K562 (cell line): ENCODE measurements around the gene ZNF577. TPM values are rescaled to one million over a fixed set of nuclear protein-coding genes. Genes with fewer than 3 reads are reported as not detected.

ENCODE experiments used
- ATAC-seq: fragments of 200-7000 bp; cut with Tn5 transposase; 3 replicates; pipeline ENCODE4 v1.9.1; 2020; ENCODE audit warnings: moderate library complexity
- BruUV-seq: library from RNA; stranded (reverse); fragments of 400-500 nt; replicated peaks from 2 replicates; lab custom pipeline; 2021; lab: Mats Ljungman, UMichigan
- CTCF ChIA-PET: fragments of 300-600 bp; formaldehyde crosslinking; extraction: SDS; loops from one replicate; lab custom pipeline; 2021; ENCODE audit warnings: low intra/inter-chr PET ratio; lab: Yijun Ruan, JAX
- POLR2A ChIA-PET: fragments of 300-600, 350-650 bp; sonication (Branson Sonifier 250); formaldehyde crosslinking; extraction: SDS; loops from one replicate; lab custom pipeline; 2021; ENCODE audit warnings: antibody characterized with exemption, inconsistent platforms; lab: Yijun Ruan, JAX
- DNase-seq, 4 experiments: peaks; one replicate each; pipeline versions ENCODE4 v3.0.0 to v3.0.0-alpha.2; 2011 to 2018; ENCODE audit warnings: low spot score in 3 of 4, mixed read lengths in 3 of 4; ENCODE audit errors: extremely low read depth in 1 of 4
- FAIRE-seq: peaks from 2 replicates; lab custom pipeline; 2011; peaks lifted over from hg19 to GRCh38; lab: Jason Lieb, UNC
- H2AFZ ChIP-seq: 2 replicates; pipeline ENCODE4 v1.6.0; 2011; ENCODE audit warnings: low read depth, low read length, control low read depth, inconsistent platforms
- H3K27ac ChIP-seq: fragments of 200-600 bp; 3 replicates; pipeline ENCODE4 v1.8.0; 2011; ENCODE audit warnings: low read depth, mild to moderate bottlenecking, control low read depth, inconsistent platforms, low read length, moderate library complexity, mixed read lengths; ENCODE audit errors: extremely low read depth
- H3K27me3 ChIP-seq, 2 experiments: fragments of 300-600 bp in 1 of 2; 2 replicates in 1 of 2; 3 replicates in 1 of 2; pipeline versions ENCODE4 v1.6.0 to v1.8.0; 2011; ENCODE audit warnings: inconsistent platforms in 2 of 2, low read length in 2 of 2, mild to moderate bottlenecking in 1 of 2, mixed read lengths in 1 of 2, moderate library complexity in 1 of 2; ENCODE audit not compliant: control insufficient read depth in 2 of 2, insufficient read depth in 2 of 2
- H3K36me3 ChIP-seq: fragments of 300-600 bp; 3 replicates; pipeline ENCODE4 v1.8.0; 2011; ENCODE audit warnings: mild to moderate bottlenecking, low read length, inconsistent platforms; ENCODE audit not compliant: control insufficient read depth, insufficient read depth
- H3K4me1 ChIP-seq, 2 experiments: fragments of 200-600 bp in 1 of 2; replicated peaks in 1 of 2; 2 replicates in 1 of 2; 3 replicates in 1 of 2; pipeline versions ENCODE4 v1.5.1 to v1.8.0; 2011; ENCODE audit warnings: inconsistent platforms in 2 of 2, low read length in 2 of 2, mild to moderate bottlenecking in 1 of 2, mixed read lengths in 1 of 2, moderate library complexity in 1 of 2; ENCODE audit not compliant: control insufficient read depth in 2 of 2, insufficient read depth in 2 of 2
- H3K4me2 ChIP-seq: 2 replicates; pipeline ENCODE4 v1.6.1; 2011; ENCODE audit warnings: low read length, control low read depth, inconsistent platforms, mixed read lengths; ENCODE audit not compliant: insufficient read depth
- H3K4me3 ChIP-seq: fragments of 200-600 bp; sonication (generic), shearing (Covaris generic); 2 replicates; pipeline ENCODE4 v1.5.1; 2016; ENCODE audit warnings: control low read depth, inconsistent platforms
- H3K79me2 ChIP-seq: fragments of 200-600 bp; 3 replicates; pipeline ENCODE4 v1.8.0; 2011; ENCODE audit warnings: low read length, inconsistent platforms; ENCODE audit not compliant: control insufficient read depth, insufficient read depth
- H3K9ac ChIP-seq, 2 experiments: 2 replicates each; pipeline versions ENCODE4 v1.6.0 to v1.6.1; 2011; ENCODE audit warnings: low read depth in 2 of 2, low read length in 2 of 2, control low read depth in 1 of 2, inconsistent platforms in 1 of 2, mild to moderate bottlenecking in 1 of 2, mixed read lengths in 1 of 2; ENCODE audit not compliant: insufficient read depth in 1 of 2
- H3K9me1 ChIP-seq: one replicate; pipeline ENCODE4 v1.6.0; 2011; ENCODE audit warnings: inconsistent platforms, mild to moderate bottlenecking, low read length, moderate library complexity; ENCODE audit not compliant: control insufficient read depth, insufficient read depth
- H3K9me3 ChIP-seq: replicated peaks from 2 replicates; pipeline ENCODE4 v1.5.1; 2011; ENCODE audit warnings: low read depth, low read length, inconsistent platforms; ENCODE audit not compliant: control insufficient read depth, insufficient read depth
- H4K20me1 ChIP-seq: replicated peaks from 2 replicates; pipeline ENCODE4 v1.6.1; 2011; ENCODE audit warnings: low read length, inconsistent platforms, mixed read lengths; ENCODE audit not compliant: control insufficient read depth, insufficient read depth
- ATF3 ChIP-seq, 2 experiments: fragments of 450-650 bp in 1 of 2; sonication (generic) in 1 of 2; formaldehyde crosslinking in 1 of 2; IDR thresholded peaks in 1 of 2; conservative IDR thresholded peaks in 1 of 2; 2 replicates each; pipeline versions ENCODE4 v1.6.1 to v1.8.1; 2016 to 2023; ENCODE audit warnings: mild to moderate bottlenecking in 2 of 2, moderate library complexity in 2 of 2, inconsistent platforms in 1 of 2, missing genetic modification reagents in 1 of 2
- BCOR ChIP-seq: fragments of 450-650 bp; IDR thresholded peaks from 2 replicates; pipeline ENCODE4 v1.6.1; 2016
- CBFB ChIP-seq: sonication (generic); formaldehyde crosslinking; IDR thresholded peaks from 2 replicates; pipeline ENCODE4 v1.4.0; 2020; ENCODE audit warnings: mild to moderate bottlenecking, missing genetic modification reagents
- SRSF7 ChIP-seq: fragments of 200-400 bp; formaldehyde crosslinking; optimal IDR thresholded peaks from 2 replicates; pipeline ENCODE3; 2017; ENCODE audit warnings: mild to moderate bottlenecking, low read depth, low read length
- TRIM24 ChIP-seq, 2 experiments: fragments of 450-650 bp; IDR thresholded peaks; 2 replicates each; pipeline ENCODE4 v1.6.1; 2016
- ZBED1 ChIP-seq: IDR thresholded peaks from 2 replicates; pipeline ENCODE4 v1.6.1; 2014
- ZNF41 ChIP-seq: fragments of 250-450 bp; sonication (Bioruptor Pico); conservative IDR thresholded peaks from 2 replicates; pipeline ENCODE4 v1.4.0; 2020; ENCODE audit warnings: mild to moderate bottlenecking
- ZNF561 ChIP-seq: fragments of 450-650 bp; formaldehyde crosslinking; conservative IDR thresholded peaks from 2 replicates; pipeline ENCODE4 v1.4.0; 2020; ENCODE audit warnings: mild to moderate bottlenecking, moderate library complexity
- WGBS: fragments of 100-300 bp; shearing (Covaris generic); methylation state at CpG from one replicate; pipeline ENCODE4 v1.1.6; 2016; ENCODE audit warnings: low coverage, mixed read lengths; ENCODE audit not compliant: insufficient coverage; ENCODE audit errors: missing lambda C conversion rate; 5-methylcytosine and 5-hydroxymethylcytosine counted together
- in situ Hi-C: fragments of 300-500 bp; cut with MboI; formaldehyde crosslinking; loops from 4 replicates; pipeline ENCODE4 v1.15.0; 2018; ENCODE audit warnings: inconsistent platforms, mixed read lengths
- intact Hi-C: fragments of 100-400 bp; cut with micrococcal nuclease; formaldehyde crosslinking; loops from 2 replicates; pipeline ENCODE4 v1.14.2; 2022
- polyA plus RNA-seq, 8 experiments: library from polyadenylated mRNA; depleted of rRNA in 4 of 8; stranded (reverse) in 5 of 8; unstranded in 3 of 8; fragments of >200 nt; fragmentation: Nextera tagmentation in 2 of 8; fragmentation: Illumina TruSeq in 1 of 8; extraction: Ambion mirVana in 2 of 8; extraction: Trizol in 1 of 8; gene quantifications; 2 replicates each; pipeline versions ENCODE4 v1.2.1 to v1.2.3, GENCODE V29; 2011 to 2014; ENCODE audit warnings: inconsistent platforms in 1 of 8, missing spikeins in 1 of 8
- total RNA-seq, 7 experiments: library from RNA; depleted of rRNA in 6 of 7; stranded (reverse); fragments of >200 nt in 6 of 7; fragmentation: Illumina TruSeq in 2 of 7; extraction: Trizol in 2 of 7; gene quantifications; 2 replicates each; pipeline versions ENCODE4 v1.2.1 to v1.2.3, GENCODE V29; 2011 to 2021; ENCODE audit warnings: low replicate concordance in 1 of 7
- TF ChIP-seq, protein P1 (sequence below): fragments of 450-650 bp; formaldehyde crosslinking; IDR thresholded peaks from 2 replicates; pipeline ENCODE4 v1.4.0; 2022; ENCODE audit warnings: missing genetic modification characterization
- TF ChIP-seq, protein P2 (sequence below): IDR thresholded peaks from 3 replicates; pipeline ENCODE4 v1.6.1; 2011; ENCODE audit warnings: borderline replicate concordance, mild to moderate bottlenecking, moderate library complexity; ENCODE audit not compliant: insufficient read length; ENCODE audit errors: extremely low read depth

ZNF577 gene
- total and polyA plus RNA-seq, 9 of the 15 experiments (the other 6 are each of a cell fraction or from before 2014, with no cell fraction given), result 1.3 to 12.7 (median 7.0) TPM

GRCh38 chr19:51822946-51823345, 64.8 kb downstream of the ZNF577 start:
- in situ Hi-C loops, result no loop called here
- CTCF ChIA-PET, result no interaction called here
- no peak overlapping the region for H3K4me3 ChIP-seq
- intact Hi-C loops, result no loop called here
- no TSS peak for BruUV-seq
- no peaks in the 10 kb centered on the region for H3K4me1 ChIP-seq
- no peak overlapping the region for H3K4me2 ChIP-seq
- TF ChIP-seq ZNF561, result no peak
- TF ChIP-seq ZNF41, result no peak
- TF ChIP-seq BCOR, result no peak
- no peak for TF ChIP-seq CBFB (CRISPR knock-in tag)
- H3K79me2 ChIP-seq, result no peaks in the 10 kb centered on the region
- no peak overlapping the region for H3K27ac ChIP-seq
- no peak for ATAC-seq
- H4K20me1 ChIP-seq, result no peaks in the 10 kb centered on the region
- no peak overlapping the region for H3K9ac ChIP-seq
- H3K36me3 ChIP-seq, result no peaks in the 10 kb centered on the region
- no peaks in the 10 kb centered on the region for H3K9me1 ChIP-seq
- H3K27me3 ChIP-seq, result no peaks in the 10 kb centered on the region
- DNase-seq, result no peak
- WGBS, result 17% methylated on average over 3 of the region's 3 CpGs
- H3K9me3 ChIP-seq, result peaks cover 4% of the 10 kb centered on the region
- H2AFZ ChIP-seq, result no peak overlapping the region
- no peak for FAIRE-seq
- POLR2A ChIA-PET, result interaction anchor here (0.6 to 0.8 kb wide), 2 partner anchors 99 to 558 kb away, joined by 3 read pairs; no protein-coding TSS in a partner anchor

- no peak for FAIRE-seq
- Histone ChIP-seq H3K4me3 (no peak overlapping the region), H3K27ac (no peak overlapping the region), H2AFZ (no peak overlapping the region), H3K79me2 (no peaks in the 10 kb centered on the region), H3K27me3 (no peaks in the 10 kb centered on the region), H3K4me2 (no peak overlapping the region), H3K4me1 (no peaks in the 10 kb centered on the region), H3K9me3 (peaks cover 4% of the 10 kb centered on the region), H3K9me1 (no peaks in the 10 kb centered on the region), H3K9ac (no peak overlapping the region), H3K36me3 (no peaks in the 10 kb centered on the region), H4K20me1 (no peaks in the 10 kb centered on the region)
- ChIA-PET CTCF (no interaction called here), POLR2A (interaction anchor here (0.8 to 1.0 kb wide), 2 partner anchors 14 to 100 kb away, joined by 3 read pairs; no protein-coding TSS in a partner anchor)
- DNase-seq, result no peak
- ATAC-seq, result no peak
- no TSS peak for BruUV-seq
- in situ Hi-C loops (no loop called here), intact Hi-C loops (no loop called here)
- 6% methylated on average over 2 of the region's 2 CpGs for WGBS
- no peak for TF ChIP-seq SRSF7
- TF ChIP-seq, protein P1, sequence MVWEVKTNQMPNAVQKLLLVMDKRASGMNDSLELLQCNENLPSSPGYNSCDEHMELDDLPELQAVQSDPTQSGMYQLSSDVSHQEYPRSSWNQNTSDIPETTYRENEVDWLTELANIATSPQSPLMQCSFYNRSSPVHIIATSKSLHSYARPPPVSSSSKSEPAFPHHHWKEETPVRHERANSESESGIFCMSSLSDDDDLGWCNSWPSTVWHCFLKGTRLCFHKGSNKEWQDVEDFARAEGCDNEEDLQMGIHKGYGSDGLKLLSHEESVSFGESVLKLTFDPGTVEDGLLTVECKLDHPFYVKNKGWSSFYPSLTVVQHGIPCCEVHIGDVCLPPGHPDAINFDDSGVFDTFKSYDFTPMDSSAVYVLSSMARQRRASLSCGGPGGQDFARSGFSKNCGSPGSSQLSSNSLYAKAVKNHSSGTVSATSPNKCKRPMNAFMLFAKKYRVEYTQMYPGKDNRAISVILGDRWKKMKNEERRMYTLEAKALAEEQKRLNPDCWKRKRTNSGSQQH, result no peak
- TF ChIP-seq ZBED1, result no peak
- peak; percentile 16; the same call in 1 of the 2 replicates for TF ChIP-seq ATF3 (IDR thresholded peaks at IDR 0.05)
- TF ChIP-seq ATF3 (CRISPR knock-in tag; conservative IDR thresholded peaks at IDR 0.05), result no peak
- TF ChIP-seq, protein P2, sequence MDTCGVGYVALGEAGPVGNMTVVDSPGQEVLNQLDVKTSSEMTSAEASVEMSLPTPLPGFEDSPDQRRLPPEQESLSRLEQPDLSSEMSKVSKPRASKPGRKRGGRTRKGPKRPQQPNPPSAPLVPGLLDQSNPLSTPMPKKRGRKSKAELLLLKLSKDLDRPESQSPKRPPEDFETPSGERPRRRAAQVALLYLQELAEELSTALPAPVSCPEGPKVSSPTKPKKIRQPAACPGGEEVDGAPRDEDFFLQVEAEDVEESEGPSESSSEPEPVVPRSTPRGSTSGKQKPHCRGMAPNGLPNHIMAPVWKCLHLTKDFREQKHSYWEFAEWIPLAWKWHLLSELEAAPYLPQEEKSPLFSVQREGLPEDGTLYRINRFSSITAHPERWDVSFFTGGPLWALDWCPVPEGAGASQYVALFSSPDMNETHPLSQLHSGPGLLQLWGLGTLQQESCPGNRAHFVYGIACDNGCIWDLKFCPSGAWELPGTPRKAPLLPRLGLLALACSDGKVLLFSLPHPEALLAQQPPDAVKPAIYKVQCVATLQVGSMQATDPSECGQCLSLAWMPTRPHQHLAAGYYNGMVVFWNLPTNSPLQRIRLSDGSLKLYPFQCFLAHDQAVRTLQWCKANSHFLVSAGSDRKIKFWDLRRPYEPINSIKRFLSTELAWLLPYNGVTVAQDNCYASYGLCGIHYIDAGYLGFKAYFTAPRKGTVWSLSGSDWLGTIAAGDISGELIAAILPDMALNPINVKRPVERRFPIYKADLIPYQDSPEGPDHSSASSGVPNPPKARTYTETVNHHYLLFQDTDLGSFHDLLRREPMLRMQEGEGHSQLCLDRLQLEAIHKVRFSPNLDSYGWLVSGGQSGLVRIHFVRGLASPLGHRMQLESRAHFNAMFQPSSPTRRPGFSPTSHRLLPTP, result no peak
- TF ChIP-seq TRIM24 (IDR thresholded peaks at IDR 0.05), result peak in 1 of 2 experiments; percentile 77; a peak in 1 of 4 replicates
These were observed 65.4 kb downstream of the ZNF577 start for GRCh38 chr19:51822325-51822724.
